AG04449 (cell line): ENCODE measurements around the gene P4HA2.

Experiments used
- CTCF ChIA-PET: fragments of 350-600 bp; formaldehyde crosslinking; extraction: SDS; loops from one replicate; lab custom pipeline; 2021; ENCODE audit warnings: antibody characterized with exemption; lab: Yijun Ruan, JAX
- POLR2A ChIA-PET: fragments of 400-600, 350-600 bp; formaldehyde crosslinking; extraction: SDS; loops from one replicate; lab custom pipeline; 2020; ENCODE audit warnings: antibody characterized with exemption, inconsistent platforms; lab: Yijun Ruan, JAX
- DNase-seq: peaks from one replicate; pipeline ENCODE4 v3.0.0-alpha.2; 2010; ENCODE audit warnings: low read depth, low spot score
- H3K4me3 ChIP-seq: 2 replicates; pipeline ENCODE4 v1.5.1; 2011; ENCODE audit warnings: low read depth, mild to moderate bottlenecking, control low read depth, low read length
- TF ChIP-seq, protein P1 (sequence below): IDR thresholded peaks from one replicate; pipeline ENCODE4 v1.5.1; 2011; ENCODE audit warnings: mild to moderate bottlenecking, moderate library complexity, low read length, control low read depth, inconsistent platforms; ENCODE audit not compliant: insufficient read depth; ENCODE audit errors: missing control alignments

Gene P4HA2

GRCh38 chr5:132235340-132235739, 7.7 kb upstream of the P4HA2 start:
- TF ChIP-seq, protein P1, sequence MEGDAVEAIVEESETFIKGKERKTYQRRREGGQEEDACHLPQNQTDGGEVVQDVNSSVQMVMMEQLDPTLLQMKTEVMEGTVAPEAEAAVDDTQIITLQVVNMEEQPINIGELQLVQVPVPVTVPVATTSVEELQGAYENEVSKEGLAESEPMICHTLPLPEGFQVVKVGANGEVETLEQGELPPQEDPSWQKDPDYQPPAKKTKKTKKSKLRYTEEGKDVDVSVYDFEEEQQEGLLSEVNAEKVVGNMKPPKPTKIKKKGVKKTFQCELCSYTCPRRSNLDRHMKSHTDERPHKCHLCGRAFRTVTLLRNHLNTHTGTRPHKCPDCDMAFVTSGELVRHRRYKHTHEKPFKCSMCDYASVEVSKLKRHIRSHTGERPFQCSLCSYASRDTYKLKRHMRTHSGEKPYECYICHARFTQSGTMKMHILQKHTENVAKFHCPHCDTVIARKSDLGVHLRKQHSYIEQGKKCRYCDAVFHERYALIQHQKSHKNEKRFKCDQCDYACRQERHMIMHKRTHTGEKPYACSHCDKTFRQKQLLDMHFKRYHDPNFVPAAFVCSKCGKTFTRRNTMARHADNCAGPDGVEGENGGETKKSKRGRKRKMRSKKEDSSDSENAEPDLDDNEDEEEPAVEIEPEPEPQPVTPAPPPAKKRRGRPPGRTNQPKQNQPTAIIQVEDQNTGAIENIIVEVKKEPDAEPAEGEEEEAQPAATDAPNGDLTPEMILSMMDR, result no peak
- ChIA-PET CTCF (interaction anchor here (0.7 to 13.3 kb wide), 7 partner anchors 12 to 188 kb away, joined by 3 to 416 read pairs (median 4); partner anchors contain the start of gene PDLIM4), POLR2A (no interaction called here)
- H3K4me3 ChIP-seq, result no peak overlapping the region
- no peak for DNase-seq

- TF ChIP-seq, protein P1, result no peak
- no peak for DNase-seq
- no peak overlapping the region for H3K4me3 ChIP-seq
- CTCF ChIA-PET, result interaction anchor here (0.7 to 13.3 kb wide), 6 partner anchors 11 to 188 kb away, joined by 3 to 416 read pairs (median 4); partner anchors contain the start of gene PDLIM4
- POLR2A ChIA-PET, result no interaction called here
Measured at GRCh38 chr5:132234684-132235062, 7.0 kb upstream of the P4HA2 start.

- CTCF ChIA-PET, result interaction anchor here (1.1 to 13.3 kb wide), 6 partner anchors 10 to 169 kb away, joined by 3 to 416 read pairs (median 6); partner anchors contain the start of gene PDLIM4
Measured at GRCh38 chr5:132233811-132234683, 6.4 kb upstream of the P4HA2 start.

GRCh38 chr5:132233081-132233480, 5.4 kb upstream of the P4HA2 start:
- TF ChIP-seq, protein P1, result no peak
- H3K4me3 ChIP-seq, result no peak overlapping the region
- no peak for DNase-seq
- CTCF ChIA-PET, result interaction anchor here (1.5 to 13.3 kb wide), 2 partner anchors 22 to 43 kb away, joined by 6 to 416 read pairs; partner anchors contain the start of gene PDLIM4
- POLR2A ChIA-PET, result no interaction called here

More at GRCh38 chr5:132233811-132234683, 6.4 kb upstream of the P4HA2 start:
- POLR2A ChIA-PET, result no interaction called here
- no peak overlapping the region for H3K4me3 ChIP-seq
- TF ChIP-seq, protein P1, result no peak
- no peak for DNase-seq

- TF ChIP-seq, protein P1, result no peak
- ChIA-PET CTCF (interaction anchor here (1.5 to 13.3 kb wide), 2 partner anchors 23 to 43 kb away, joined by 6 to 416 read pairs; partner anchors contain the start of gene PDLIM4), POLR2A (no interaction called here)
- no peak overlapping the region for H3K4me3 ChIP-seq
- no peak for DNase-seq
Measured at GRCh38 chr5:132232465-132232864, 4.8 kb upstream of the P4HA2 start.

- ChIA-PET POLR2A (no interaction called here), CTCF (interaction anchor here (5.2 kb wide), 1 partner anchor 8 kb away, joined by 78 read pairs; no protein-coding TSS in a partner anchor)
- no peak for DNase-seq
- no peak overlapping the region for H3K4me3 ChIP-seq
- TF ChIP-seq, protein P1, result no peak
Measured at GRCh38 chr5:132230871-132231270, 3.2 kb upstream of the P4HA2 start.
